Naive thymus-derived CD8-positive, alpha-beta T cell (primary cell): ENCODE data around the gene SRGAP1. TPM values are rescaled to one million over a fixed set of nuclear protein-coding genes. Genes with fewer than 3 reads are reported as not detected.

Source experiments
- ATAC-seq, 2 donors: fragments of 150-1000 bp; cut with Tn5 transposase in 1 of 2; sonication (Bioruptor Pico), chemical (Tn5 transposase) in 1 of 2; 1 replicate in 1 of 2; 2 replicates in 1 of 2; pipeline ENCODE4 v1.10.0; 2021; ENCODE audit warnings: mild to moderate bottlenecking in 2 of 2, moderate library complexity in 2 of 2
- POLR2A ChIA-PET: fragments of 350-600 bp; sonication (Branson Sonifier 250); formaldehyde crosslinking; loops from one replicate; lab custom pipeline; 2021; ENCODE audit warnings: antibody characterized with exemption; lab: Charles Lee
- DNase-seq, 10 donors: peaks; one replicate each; pipeline versions ENCODE4 v3.0.0 to v3.0.0-alpha.2; 2020 to 2022
- H3K27ac Mint-ChIP-seq, 10 donors: one replicate each; pipeline ENCODE4 v1.8.0; 2020 to 2022; ENCODE audit warnings: mild to moderate bottlenecking in 10 of 10, mixed read lengths in 10 of 10, moderate library complexity in 4 of 10, inconsistent platforms in 1 of 10
- H3K27me3 Mint-ChIP-seq, 5 donors: one replicate each; pipeline ENCODE4 v1.8.0; 2021 to 2022; ENCODE audit warnings: mixed read lengths in 5 of 5
- H3K36me3 Mint-ChIP-seq, 3 donors: one replicate each; pipeline ENCODE4 v1.8.0; 2020 to 2022; ENCODE audit warnings: mixed read lengths in 3 of 3, mild to moderate bottlenecking in 2 of 3, inconsistent platforms in 1 of 3
- H3K4me1 Mint-ChIP-seq, 4 donors: one replicate each; pipeline ENCODE4 v1.8.0; 2021 to 2022; ENCODE audit warnings: mixed read lengths in 4 of 4
- H3K4me3 Mint-ChIP-seq, 10 donors: one replicate each; pipeline ENCODE4 v1.8.0; 2020 to 2022; ENCODE audit warnings: mild to moderate bottlenecking in 10 of 10, mixed read lengths in 10 of 10, moderate library complexity in 6 of 10, inconsistent platforms in 1 of 10
- H3K9me3 Mint-ChIP-seq, 9 donors: one replicate each; pipeline ENCODE4 v1.8.0; 2020 to 2022; ENCODE audit warnings: mixed read lengths in 9 of 9, mild to moderate bottlenecking in 3 of 9, inconsistent platforms in 1 of 9, moderate library complexity in 1 of 9
- polyA plus RNA-seq, 3 donors: library from polyadenylated mRNA; unstranded; fragments of 300-500 nt; fragmentation: Illumina TruSeq; gene quantifications; one replicate each; pipeline ENCODE4 v1.2.3, GENCODE V29; 2021
- total RNA-seq, 8 experiments: library from RNA in 2 of 8; stranded (reverse) in 2 of 8; gene quantifications; one replicate each; pipeline ENCODE4 v1.2.3 and lab custom pipeline; 2021 to 2026

Gene SRGAP1
- total and polyA plus RNA-seq, 5 experiments from 2014 or later = 0.01 to 0.04 (median 0.03) TPM; not detected in 2

DNA sequence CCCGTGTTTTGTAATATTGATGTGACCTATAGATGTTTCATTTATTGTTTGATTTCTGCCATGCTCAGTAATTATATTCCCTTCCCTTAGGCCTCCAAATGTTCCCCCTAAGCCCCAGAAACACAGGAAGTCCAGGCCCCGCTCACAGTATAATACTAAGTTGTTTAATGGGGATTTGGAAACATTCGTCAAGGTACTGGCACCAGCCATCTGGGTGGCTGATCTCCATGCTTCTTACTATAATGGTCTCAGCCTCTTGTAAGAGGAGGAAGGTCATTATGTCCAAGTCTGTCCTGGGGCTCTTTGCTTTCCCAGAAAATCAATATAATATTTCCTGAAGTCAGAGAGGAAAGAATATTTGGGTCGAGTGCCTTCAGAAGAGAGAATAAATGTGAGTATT is 246.7 kb downstream of the SRGAP1 start:
- Mint-ChIP-seq H3K4me3 (no peak overlapping the region), H3K9me3 (no peaks in the 10 kb centered on the region), H3K36me3 (no peaks in the 10 kb centered on the region), H3K27ac (no peak overlapping the region), H3K27me3 (peaks cover 2 to 10% (median 4%) of the 10 kb centered on the region in 5 donors), H3K4me1 (peaks cover 0 to 2% (median 0%) of the 10 kb centered on the region in 4 donors)
- no peak for ATAC-seq
- POLR2A ChIA-PET = no interaction called here
- DNase-seq = no peak

DNA sequence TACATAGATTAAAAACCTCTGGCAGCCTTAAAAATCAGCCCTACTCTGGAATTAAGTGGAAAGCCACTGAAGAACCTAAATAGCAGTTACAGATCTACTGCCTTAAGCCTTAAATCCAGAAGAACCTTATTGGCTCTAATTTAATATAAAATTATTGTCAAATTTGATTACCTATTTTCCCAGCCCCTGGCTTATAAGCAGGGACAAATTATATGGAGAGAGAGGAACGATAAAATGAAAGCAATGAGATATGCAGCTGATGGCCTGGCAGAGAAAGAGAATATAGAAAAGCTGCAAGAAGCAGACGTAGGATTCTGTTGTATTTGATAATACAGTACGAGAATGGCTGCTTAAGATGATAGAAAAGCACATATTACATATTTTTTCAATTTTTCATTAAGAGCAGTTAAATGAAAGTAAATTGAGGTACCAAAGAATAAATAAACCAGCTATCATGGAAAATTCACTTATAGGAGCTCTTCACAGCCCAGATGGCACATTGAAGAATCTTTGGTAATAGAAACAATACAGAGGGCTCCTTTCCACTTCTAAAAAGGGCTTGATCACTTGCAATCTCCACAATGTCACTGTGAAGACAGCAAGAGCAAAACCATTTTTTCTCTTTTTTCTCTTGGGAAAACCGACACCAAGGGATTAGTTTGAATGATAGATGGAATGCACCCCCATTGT is 248.2 kb downstream of the SRGAP1 start:
- Mint-ChIP-seq H3K27ac (no peak overlapping the region), H3K4me1 (peaks cover 0 to 2% (median 0%) of the 10 kb centered on the region in 4 donors), H3K9me3 (no peaks in the 10 kb centered on the region), H3K4me3 (no peak overlapping the region), H3K27me3 (peaks cover 0 to 10% (median 4%) of the 10 kb centered on the region in 5 donors), H3K36me3 (no peaks in the 10 kb centered on the region)
- no peak for ATAC-seq
- POLR2A ChIA-PET = no interaction called here
- DNase-seq = no peak

DNA sequence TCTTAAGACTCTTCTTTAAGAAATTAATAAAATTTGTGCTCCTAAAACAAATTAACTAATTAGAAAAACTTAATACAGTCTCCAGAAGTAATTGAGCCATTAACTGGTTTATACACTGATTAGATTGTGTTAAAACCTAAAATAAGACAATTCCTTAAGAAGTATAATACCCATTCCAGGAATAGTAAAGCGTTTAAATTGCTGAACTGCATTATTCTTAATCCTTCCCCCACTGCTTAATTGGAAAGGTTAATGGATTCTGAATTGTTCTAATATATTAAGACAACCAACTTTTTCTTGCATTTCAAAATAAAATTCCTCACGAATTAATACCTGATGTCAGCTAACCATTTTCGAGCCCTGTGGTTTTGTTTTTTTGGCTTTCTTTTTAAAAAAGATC is 249.2 kb downstream of the SRGAP1 start:
- Mint-ChIP-seq H3K4me1 (peaks cover 0 to 2% (median 0%) of the 10 kb centered on the region in 4 donors), H3K36me3 (no peaks in the 10 kb centered on the region), H3K27me3 (peaks cover 1 to 15% (median 2%) of the 10 kb centered on the region in 5 donors), H3K9me3 (no peaks in the 10 kb centered on the region), H3K27ac (no peak overlapping the region), H3K4me3 (no peak overlapping the region)
- POLR2A ChIA-PET = no interaction called here
- DNase-seq (no peak), ATAC-seq (no peak)

DNA sequence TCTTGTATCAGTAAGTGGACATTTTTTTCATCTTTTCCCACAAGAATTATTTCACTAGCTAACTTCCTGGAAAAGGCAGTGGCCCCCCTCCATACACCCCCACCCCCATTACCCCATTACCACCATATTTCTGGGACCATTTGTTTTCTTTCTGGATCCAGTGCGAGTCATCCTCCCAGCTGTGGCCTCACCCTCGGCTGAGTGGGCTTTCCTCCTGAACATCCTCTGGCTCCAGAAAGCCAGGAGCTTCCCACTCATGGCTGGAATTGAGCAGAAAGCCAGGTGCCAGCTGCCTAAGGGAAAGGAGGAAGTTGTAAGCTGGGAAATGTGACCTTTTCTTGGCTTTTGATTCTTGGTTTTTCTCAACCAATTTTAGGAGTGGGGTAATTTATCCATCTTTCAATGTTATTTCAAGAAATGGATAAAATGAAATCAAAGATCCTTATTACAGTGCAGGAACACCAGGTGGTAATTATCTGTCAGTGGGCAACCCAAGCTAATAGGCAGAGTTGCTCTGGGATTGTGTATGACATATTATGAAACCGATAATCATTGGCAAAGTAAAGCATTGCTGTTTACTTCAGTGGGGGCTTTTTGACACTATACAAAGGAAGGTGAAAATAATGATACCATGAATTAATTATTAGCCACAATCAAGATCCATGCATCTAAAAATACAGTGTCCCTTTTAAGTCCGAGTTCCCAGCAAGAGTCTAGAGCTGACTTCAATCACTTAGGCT is 253.0 kb downstream of the SRGAP1 start:
- Mint-ChIP-seq H3K36me3 (no peaks in the 10 kb centered on the region), H3K27me3 (peaks cover 5 to 12% (median 6%) of the 10 kb centered on the region in 5 donors), H3K4me3 (no peak overlapping the region), H3K9me3 (no peaks in the 10 kb centered on the region), H3K27ac (no peak overlapping the region), H3K4me1 (no peaks in the 10 kb centered on the region)
- DNase-seq (no peak), ATAC-seq (no peak)
- POLR2A ChIA-PET = no interaction called here

DNA sequence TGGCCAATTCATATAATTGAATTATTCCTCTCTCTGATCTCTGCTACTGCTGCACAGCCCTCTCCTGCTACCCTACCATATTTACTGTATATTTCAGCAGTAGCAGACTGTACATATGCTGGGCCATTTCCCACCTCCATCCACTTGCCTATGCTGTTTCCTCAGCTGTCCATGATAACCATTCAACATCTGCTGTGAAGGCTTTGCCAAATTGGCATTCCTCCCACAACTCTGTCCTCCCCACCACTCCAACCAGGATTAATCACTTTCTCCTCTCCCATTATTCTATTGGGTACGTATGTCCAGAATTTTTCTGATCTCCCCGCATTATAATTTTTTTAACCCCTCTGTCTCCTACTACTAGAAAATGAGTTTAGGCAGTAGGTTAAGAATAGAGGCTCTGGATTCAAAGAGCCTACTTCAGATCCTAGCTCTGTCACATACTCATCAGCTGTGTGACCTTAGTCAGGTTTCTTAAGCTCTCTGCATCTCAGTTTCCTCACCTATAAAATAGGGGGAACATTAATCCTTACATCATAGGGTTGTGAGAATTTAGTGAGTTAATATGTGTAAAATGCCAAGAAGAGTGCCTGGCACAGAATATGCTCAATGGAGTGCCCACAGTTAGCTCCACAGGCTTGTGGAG is 254.3 kb downstream of the SRGAP1 start:
- Mint-ChIP-seq H3K9me3 (no peaks in the 10 kb centered on the region), H3K4me1 (no peaks in the 10 kb centered on the region), H3K36me3 (no peaks in the 10 kb centered on the region), H3K27me3 (peaks cover 5 to 12% (median 7%) of the 10 kb centered on the region in 5 donors), H3K27ac (no peak overlapping the region), H3K4me3 (no peak overlapping the region)
- ATAC-seq (no peak), DNase-seq (no peak)
- POLR2A ChIA-PET = no interaction called here

DNA sequence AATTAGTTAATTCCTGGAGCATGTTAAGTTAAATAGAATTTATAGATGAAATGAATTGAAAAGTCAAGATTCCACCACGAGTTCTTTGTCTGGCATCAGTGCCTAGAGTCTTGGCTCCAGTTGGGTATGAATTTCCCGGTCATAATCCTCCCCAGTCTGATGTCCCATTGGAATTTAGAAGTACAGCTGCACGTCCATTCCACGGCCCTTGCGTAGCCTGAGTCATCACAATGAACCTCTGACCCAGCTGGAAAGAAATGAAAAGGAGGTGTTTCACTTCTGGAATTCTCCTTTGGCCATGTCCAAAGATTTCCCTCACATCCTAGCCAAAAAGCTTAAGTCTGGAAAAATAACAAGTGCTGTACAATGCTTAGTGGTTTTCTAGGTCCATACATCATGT is 254.9 kb downstream of the SRGAP1 start:
- Mint-ChIP-seq H3K27ac (no peak overlapping the region), H3K36me3 (no peaks in the 10 kb centered on the region), H3K4me1 (no peaks in the 10 kb centered on the region), H3K9me3 (no peaks in the 10 kb centered on the region), H3K27me3 (peaks cover 5 to 12% (median 7%) of the 10 kb centered on the region in 5 donors), H3K4me3 (no peak overlapping the region)
- POLR2A ChIA-PET = no interaction called here
- DNase-seq = no peak
- no peak for ATAC-seq

DNA sequence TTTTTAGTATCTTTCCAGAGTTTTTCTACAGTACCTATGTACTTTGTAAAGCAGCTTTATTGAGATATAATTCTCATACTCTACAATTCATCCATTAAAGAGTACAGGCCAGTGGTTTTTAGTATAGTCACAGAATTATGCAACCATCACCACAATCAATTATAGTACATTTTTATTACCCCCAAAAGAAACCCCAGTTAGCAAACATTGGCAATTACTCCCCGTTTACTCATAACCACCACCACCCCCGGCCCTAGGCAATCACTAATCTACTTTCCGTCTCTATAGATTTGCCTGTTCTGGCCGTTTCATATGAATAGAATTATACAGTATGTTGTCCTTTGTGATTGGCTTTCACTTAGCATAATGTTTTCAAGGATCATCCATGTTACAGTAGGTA is 257.8 kb downstream of the SRGAP1 start:
- Mint-ChIP-seq H3K4me1 (no peaks in the 10 kb centered on the region), H3K36me3 (no peaks in the 10 kb centered on the region), H3K27me3 (peaks cover 5 to 19% (median 11%) of the 10 kb centered on the region in 5 donors), H3K27ac (no peak overlapping the region), H3K4me3 (no peak overlapping the region), H3K9me3 (no peaks in the 10 kb centered on the region)
- POLR2A ChIA-PET = no interaction called here
- DNase-seq (no peak), ATAC-seq (no peak)

DNA sequence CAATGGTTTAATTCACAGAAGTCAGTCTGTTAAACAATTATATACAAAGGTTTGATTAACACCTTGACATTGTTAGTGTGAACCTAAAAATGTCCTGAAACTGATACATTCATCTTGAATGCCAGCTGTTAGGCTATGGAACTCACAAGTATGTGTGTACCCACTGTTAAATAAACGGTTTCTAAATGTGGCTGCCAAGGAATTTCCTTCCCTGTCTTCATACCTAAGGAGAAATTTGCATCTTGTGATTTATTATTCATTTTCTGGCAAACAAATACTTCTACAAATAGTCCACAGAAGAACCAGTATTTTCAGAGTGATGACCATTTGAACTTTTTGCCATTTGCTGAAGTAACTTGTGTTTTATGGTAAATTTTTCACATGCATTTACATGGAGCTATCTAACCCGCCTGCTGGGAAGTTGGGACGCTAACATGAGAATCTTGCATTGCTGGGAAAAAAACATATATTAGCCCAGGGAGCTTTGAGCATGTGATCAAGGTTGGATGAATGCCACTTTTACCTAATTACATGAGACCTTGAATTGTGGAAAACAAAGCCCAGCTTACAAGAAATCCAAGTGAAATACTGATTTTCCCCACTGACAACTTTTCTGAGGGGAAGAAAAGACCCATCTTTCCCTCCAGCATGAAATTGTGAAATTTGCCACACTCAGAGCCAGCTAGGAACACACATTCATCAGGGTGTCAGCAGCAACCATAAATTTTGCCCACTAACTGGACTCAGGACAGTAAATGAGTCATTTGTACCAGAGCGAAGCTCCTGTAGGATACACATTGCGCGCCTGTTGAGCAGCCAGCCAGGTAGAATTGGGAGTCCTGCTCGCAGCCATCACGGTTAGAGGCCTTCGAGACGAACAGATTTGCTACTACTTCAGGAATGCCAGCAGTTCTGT is 259.6 kb downstream of the SRGAP1 start:
- no peaks in the 10 kb centered on the region for H3K4me1 Mint-ChIP-seq
- POLR2A ChIA-PET = no interaction called here
- no peaks in the 10 kb centered on the region for H3K9me3 Mint-ChIP-seq
- no peak overlapping the region for H3K27ac Mint-ChIP-seq
- H3K4me3 Mint-ChIP-seq = no peak overlapping the region
- no peaks in the 10 kb centered on the region for H3K36me3 Mint-ChIP-seq
- no peak for DNase-seq
- no peak for ATAC-seq
- H3K27me3 Mint-ChIP-seq = peaks cover 5 to 24% (median 9%) of the 10 kb centered on the region in 5 donors

DNA sequence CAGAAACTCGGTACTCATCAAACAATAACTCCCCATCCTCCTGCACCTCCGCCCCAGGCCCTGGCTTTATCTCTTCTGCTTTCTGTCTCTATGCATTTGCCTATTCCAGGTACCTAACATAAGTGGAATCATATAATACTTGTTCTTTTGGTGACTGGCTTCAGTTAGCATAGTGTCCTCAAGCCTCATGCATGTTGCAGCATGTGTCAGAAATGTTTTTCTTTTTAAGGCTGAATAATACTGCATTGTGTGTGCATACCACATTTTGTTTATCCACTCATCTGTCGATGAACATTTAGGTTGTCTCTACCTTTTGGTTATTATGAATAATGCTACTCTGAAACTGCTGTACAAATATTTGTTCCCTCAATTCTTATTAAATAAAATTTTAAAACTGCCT is 260.5 kb downstream of the SRGAP1 start:
- Mint-ChIP-seq H3K27me3 (peaks cover 5 to 22% (median 9%) of the 10 kb centered on the region in 5 donors), H3K4me3 (no peak overlapping the region), H3K36me3 (no peaks in the 10 kb centered on the region), H3K9me3 (no peaks in the 10 kb centered on the region), H3K27ac (no peak overlapping the region), H3K4me1 (no peaks in the 10 kb centered on the region)
- ATAC-seq (no peak), DNase-seq (no peak)
- POLR2A ChIA-PET = no interaction called here

DNA sequence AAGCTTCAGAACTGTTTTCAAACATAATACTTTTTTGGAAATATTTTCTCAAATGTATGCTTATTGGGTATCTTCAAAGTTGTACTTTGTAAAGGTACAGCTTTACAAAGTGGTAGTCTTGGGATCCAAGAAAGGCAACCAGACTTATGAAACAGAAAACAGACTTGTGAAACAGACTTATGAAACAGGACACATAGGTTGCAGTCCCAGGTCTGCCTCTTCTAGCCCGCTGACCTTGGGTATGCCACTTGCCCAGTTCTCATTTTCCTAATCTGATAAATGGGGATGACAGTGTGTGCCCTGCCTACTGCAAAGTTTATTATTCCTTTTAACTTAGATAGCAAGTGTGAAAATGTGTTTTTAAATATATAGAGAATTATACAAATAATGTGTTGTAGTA is 263.3 kb downstream of the SRGAP1 start:
- H3K27me3 Mint-ChIP-seq = peaks cover 7 to 28% (median 8%) of the 10 kb centered on the region in 5 donors
- DNase-seq = no peak
- ATAC-seq = no peak
- no peaks in the 10 kb centered on the region for H3K4me1 Mint-ChIP-seq
- POLR2A ChIA-PET = no interaction called here
- H3K9me3 Mint-ChIP-seq = peaks cover 0 to 6% (median 0%) of the 10 kb centered on the region in 9 donors
- H3K36me3 Mint-ChIP-seq = peaks cover 0 to 4% (median 3%) of the 10 kb centered on the region in 3 donors
- no peak overlapping the region for H3K27ac Mint-ChIP-seq
- no peak overlapping the region for H3K4me3 Mint-ChIP-seq

DNA sequence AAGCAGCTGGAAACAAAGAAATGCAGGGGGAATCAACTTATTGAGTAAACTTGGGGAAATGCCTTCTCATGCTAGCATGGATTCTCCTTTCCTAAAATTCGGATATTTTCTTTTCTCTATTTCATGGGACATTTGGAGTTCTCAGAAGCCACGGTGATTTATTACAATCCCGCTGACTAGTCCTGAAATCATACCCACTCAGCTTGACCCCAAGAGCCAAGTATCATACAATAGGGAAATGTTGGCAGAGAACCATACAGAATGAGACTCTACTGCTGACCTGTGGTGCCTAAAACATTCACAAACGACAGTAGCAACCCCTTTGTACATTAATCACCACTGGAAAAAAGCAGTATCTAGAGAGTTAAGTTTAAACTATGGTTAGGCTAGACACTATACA is 265.2 kb downstream of the SRGAP1 start:
- H3K4me3 Mint-ChIP-seq = no peak overlapping the region
- no peak overlapping the region for H3K27ac Mint-ChIP-seq
- peaks cover 0 to 4% (median 3%) of the 10 kb centered on the region in 3 donors for H3K36me3 Mint-ChIP-seq
- ATAC-seq = no peak
- peaks cover 0 to 10% (median 0%) of the 10 kb centered on the region in 9 donors for H3K9me3 Mint-ChIP-seq
- POLR2A ChIA-PET = no interaction called here
- H3K27me3 Mint-ChIP-seq = peaks cover 6 to 31% (median 10%) of the 10 kb centered on the region in 5 donors
- DNase-seq = no peak
- no peaks in the 10 kb centered on the region for H3K4me1 Mint-ChIP-seq

DNA sequence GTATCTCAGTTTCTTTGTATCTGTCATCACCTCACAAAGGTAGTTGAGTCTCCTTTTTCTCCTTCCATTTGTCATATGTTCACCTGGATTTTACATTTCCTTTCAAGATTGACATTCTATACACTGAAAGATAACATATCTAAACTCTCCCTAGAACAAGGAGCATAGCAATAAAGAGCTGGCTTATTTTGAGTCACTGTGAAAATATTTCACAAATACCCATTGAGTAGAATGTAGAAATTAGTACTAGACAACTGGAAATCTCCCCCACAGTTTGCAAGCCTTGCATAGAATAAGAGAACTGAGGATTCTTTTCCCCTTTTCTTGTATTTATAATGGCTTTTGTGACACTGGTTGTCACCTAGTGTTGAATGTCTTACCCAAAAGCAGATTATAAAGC is 266.4 kb downstream of the SRGAP1 start:
- H3K27me3 Mint-ChIP-seq = peaks cover 7 to 31% (median 10%) of the 10 kb centered on the region in 5 donors
- no peaks in the 10 kb centered on the region for H3K4me1 Mint-ChIP-seq
- DNase-seq (no peak), ATAC-seq (no peak)
- H3K27ac Mint-ChIP-seq = no peak overlapping the region
- H3K9me3 Mint-ChIP-seq = peaks cover 0 to 10% (median 0%) of the 10 kb centered on the region in 9 donors
- H3K36me3 Mint-ChIP-seq = peaks cover 0 to 4% (median 3%) of the 10 kb centered on the region in 3 donors
- H3K4me3 Mint-ChIP-seq = no peak overlapping the region
- POLR2A ChIA-PET = no interaction called here
